Cardiac muscle cell (in vitro differentiated cells and primary cell): ENCODE measurements around the gene PLD1. TPM values are rescaled to one million over a fixed set of nuclear protein-coding genes. Genes with fewer than 3 reads are reported as not detected.

Experiments used
- DNase-seq, 2 donors: peaks; one replicate each; pipeline versions ENCODE4 v3.0.0 to v3.0.0-alpha.2; 2010 to 2017; ENCODE audit warnings: low read depth in 1 of 2, low spot score in 1 of 2
- H3K27ac ChIP-seq: fragments of 200-600 bp; sonication (generic); 2 replicates; pipeline ENCODE4 v1.5.1; 2016
- H3K27me3 ChIP-seq: fragments of 200-600 bp; sonication (generic); 2 replicates; pipeline ENCODE4 v1.6.0; 2016; ENCODE audit warnings: control low read depth
- H3K36me3 ChIP-seq: fragments of 200-600 bp; sonication (generic); 2 replicates; pipeline ENCODE4 v1.5.1; 2016; ENCODE audit warnings: control low read depth
- H3K4me1 ChIP-seq: fragments of 200-600 bp; sonication (generic); 2 replicates; pipeline ENCODE4 v1.8.1; 2017; ENCODE audit warnings: low read depth, mild to moderate bottlenecking, mixed run types
- H3K4me3 ChIP-seq: fragments of 200-600 bp; sonication (generic); 2 replicates; pipeline ENCODE4 v1.5.1; 2016; ENCODE audit warnings: mild to moderate bottlenecking
- H3K9me3 ChIP-seq: fragments of 200-600 bp; sonication (generic); 2 replicates; pipeline ENCODE4 v1.5.1; 2017; ENCODE audit warnings: low read depth, mild to moderate bottlenecking, control low read depth
- polyA plus RNA-seq: library from polyadenylated mRNA; unstranded; fragments of >200 nt; fragmentation: Nextera tagmentation; extraction: Ambion mirVana; gene quantifications from 2 replicates; pipeline ENCODE4 v1.2.1, GENCODE V29; 2016
- total RNA-seq: library from RNA; depleted of rRNA; stranded (reverse); fragments of >200 nt; gene quantifications from 2 replicates; pipeline ENCODE4 v1.2.3, GENCODE V29; 2016
- TF ChIP-seq, protein P1 (sequence below): IDR thresholded peaks from 2 replicates; pipeline ENCODE4 v1.5.1; 2012; ENCODE audit warnings: low read depth, mild to moderate bottlenecking, low read length

The PLD1 gene
- total and polyA plus RNA-seq, 2 experiments from 2014 or later: 18.3 to 35.1 TPM

DNA sequence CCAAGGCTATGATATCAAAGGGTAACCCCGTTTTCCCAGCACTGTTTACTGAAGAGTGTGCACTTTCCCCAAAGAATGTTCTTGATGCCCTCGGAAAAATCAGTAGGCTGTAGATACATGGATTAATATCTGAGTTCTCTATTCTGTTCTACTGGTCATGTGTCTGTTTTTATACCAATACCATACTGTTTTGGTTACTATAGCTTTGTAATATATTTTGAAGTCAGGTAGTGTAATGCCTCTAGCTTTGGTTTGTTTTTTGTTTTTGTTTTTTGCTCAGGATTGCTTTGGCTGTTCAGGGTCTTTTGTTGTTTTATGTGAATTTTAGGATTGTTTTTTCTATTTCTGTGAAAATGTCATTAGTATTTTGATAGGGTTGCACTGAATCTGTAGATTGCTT, 95.1 kb downstream of the PLD1 start:
- Histone ChIP-seq H3K4me1 (no peaks in the 10 kb centered on the region), H3K36me3 (peaks cover 11% of the 10 kb centered on the region), H3K27me3 (no peaks in the 10 kb centered on the region), H3K4me3 (no peak overlapping the region), H3K27ac (no peak overlapping the region), H3K9me3 (peaks cover 3% of the 10 kb centered on the region)
- TF ChIP-seq, protein P1, sequence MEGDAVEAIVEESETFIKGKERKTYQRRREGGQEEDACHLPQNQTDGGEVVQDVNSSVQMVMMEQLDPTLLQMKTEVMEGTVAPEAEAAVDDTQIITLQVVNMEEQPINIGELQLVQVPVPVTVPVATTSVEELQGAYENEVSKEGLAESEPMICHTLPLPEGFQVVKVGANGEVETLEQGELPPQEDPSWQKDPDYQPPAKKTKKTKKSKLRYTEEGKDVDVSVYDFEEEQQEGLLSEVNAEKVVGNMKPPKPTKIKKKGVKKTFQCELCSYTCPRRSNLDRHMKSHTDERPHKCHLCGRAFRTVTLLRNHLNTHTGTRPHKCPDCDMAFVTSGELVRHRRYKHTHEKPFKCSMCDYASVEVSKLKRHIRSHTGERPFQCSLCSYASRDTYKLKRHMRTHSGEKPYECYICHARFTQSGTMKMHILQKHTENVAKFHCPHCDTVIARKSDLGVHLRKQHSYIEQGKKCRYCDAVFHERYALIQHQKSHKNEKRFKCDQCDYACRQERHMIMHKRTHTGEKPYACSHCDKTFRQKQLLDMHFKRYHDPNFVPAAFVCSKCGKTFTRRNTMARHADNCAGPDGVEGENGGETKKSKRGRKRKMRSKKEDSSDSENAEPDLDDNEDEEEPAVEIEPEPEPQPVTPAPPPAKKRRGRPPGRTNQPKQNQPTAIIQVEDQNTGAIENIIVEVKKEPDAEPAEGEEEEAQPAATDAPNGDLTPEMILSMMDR: no peak
- no peak for DNase-seq

DNA sequence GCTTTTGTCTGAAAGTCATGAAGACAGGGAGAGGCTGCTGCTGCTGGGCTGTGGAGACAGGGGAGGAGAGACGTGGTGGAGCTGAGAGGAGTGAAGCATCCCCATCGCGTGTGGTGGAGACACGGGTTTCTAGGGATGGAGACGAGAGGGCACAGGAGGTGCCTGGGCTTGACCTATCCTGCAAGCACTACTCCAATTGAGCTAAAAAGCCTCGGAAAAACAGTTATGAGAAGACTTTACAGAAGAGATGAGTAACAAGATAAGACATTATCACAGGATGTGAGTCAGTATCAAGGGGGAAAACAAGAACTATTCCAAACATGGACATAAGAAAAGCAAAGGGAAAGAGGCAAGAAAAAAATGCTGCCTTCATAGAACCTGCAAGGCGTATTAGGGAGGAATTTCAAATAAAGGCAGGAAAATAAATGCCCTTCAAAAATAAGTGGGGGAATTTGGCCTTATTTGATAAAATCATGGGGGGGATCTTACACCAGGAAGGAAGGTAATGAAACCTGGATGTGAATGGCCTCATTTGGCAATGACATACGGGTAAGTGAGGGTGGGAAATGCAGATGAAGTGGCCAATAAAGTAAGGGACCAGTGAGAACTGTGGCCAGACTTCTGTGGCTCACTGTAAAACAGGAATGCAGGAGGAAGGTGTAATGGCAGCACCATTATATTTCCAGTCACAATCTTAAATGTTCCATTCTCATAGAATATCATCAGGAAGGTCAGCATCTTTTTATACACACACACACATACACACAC, 97.9 kb downstream of the PLD1 start:
- DNase-seq: peak in 1 of 2 donors; percentile 38
- peaks cover 19% of the 10 kb centered on the region for H3K36me3 ChIP-seq
- H3K27ac ChIP-seq: no peak overlapping the region
- peaks cover 3% of the 10 kb centered on the region for H3K9me3 ChIP-seq
- H3K4me3 ChIP-seq: no peak overlapping the region
- H3K27me3 ChIP-seq: no peaks in the 10 kb centered on the region
- TF ChIP-seq, protein P1: no peak
- H3K4me1 ChIP-seq: no peaks in the 10 kb centered on the region

DNA sequence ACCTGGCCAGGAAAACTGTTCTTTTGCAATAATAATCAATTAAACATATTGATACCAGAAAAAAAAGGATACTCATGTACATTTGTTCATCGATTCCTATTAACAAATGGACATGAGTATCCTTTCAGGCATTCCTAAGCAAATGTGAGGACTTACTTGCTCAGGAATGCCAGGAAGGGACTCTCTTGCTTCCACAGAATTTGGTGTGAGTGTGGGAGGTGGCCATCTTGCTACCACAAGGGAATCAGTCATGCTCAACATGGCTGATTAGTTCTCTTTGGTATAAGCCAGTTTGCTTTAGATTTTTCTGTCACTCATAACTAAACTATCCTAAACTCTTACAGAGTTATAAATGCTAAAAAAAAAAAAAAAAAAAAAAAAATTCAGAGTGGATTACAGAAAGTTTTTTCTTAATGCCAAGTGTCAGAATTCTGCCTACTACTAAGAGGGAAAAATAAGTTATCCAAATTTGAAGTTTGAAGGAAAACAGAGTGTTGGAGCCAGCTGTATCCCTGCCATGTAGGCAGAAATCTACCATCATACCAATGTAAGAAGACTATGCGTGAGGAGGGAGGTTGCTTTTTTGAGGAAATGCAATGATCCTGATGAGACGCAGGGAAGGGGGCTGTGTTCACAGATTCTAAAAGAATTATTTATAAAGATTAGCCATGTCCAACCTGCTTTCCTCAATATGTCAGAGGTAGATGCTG, 98.7 kb downstream of the PLD1 start:
- DNase-seq: peak in 1 of 2 donors; percentile 20
- Histone ChIP-seq H3K9me3 (peaks cover 3% of the 10 kb centered on the region), H3K36me3 (peaks cover 19% of the 10 kb centered on the region), H3K4me3 (no peak overlapping the region), H3K4me1 (no peaks in the 10 kb centered on the region), H3K27ac (no peak overlapping the region), H3K27me3 (no peaks in the 10 kb centered on the region)
- TF ChIP-seq, protein P1: no peak

DNA sequence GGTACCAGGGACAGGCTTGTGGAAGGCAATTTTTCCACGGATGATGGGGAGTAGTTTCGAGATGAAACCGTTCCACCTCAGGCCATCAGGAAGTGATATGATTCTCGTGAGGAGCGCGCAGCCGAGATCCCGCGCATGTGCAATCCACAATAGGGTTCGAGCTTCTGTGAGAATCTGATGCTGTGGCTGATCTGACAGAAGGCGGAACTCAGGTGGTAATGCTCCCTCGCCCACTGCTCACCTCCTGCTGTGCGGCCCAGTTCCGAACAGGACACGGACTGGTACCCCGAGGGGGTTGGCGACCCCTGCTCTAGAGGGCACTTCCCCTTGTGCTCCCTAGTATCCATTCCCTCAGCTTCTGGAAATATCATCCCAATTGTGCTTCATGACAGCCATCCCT, 99.9 kb downstream of the PLD1 start:
- Histone ChIP-seq H3K4me1 (no peaks in the 10 kb centered on the region), H3K36me3 (peaks cover 19% of the 10 kb centered on the region), H3K4me3 (no peak overlapping the region), H3K9me3 (no peaks in the 10 kb centered on the region), H3K27me3 (no peaks in the 10 kb centered on the region), H3K27ac (no peak overlapping the region)
- TF ChIP-seq, protein P1: no peak
- DNase-seq: no peak

DNA sequence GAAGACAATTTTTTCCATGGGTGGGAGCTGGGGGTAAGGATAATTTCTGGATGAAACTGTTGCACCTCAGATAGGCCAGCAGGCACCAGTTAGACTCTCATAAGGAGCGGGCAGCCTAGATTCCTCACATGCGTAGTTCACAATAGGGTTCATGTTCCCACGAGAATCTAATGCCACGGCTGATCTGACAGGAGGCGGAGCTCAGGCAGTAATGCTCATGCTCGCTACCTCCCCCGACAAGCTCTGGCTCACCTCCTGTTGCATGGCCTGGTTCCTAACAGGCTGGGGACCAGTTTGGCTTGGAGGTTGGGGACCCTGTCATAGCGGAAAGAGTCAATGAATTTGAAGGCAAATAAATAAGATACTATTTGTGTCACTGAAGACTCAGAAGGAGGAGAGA, 105.5 kb downstream of the PLD1 start:
- Histone ChIP-seq H3K36me3 (peaks cover 8% of the 10 kb centered on the region), H3K4me1 (no peaks in the 10 kb centered on the region), H3K4me3 (no peak overlapping the region), H3K27me3 (no peaks in the 10 kb centered on the region), H3K27ac (no peak overlapping the region), H3K9me3 (no peaks in the 10 kb centered on the region)
- TF ChIP-seq, protein P1: no peak
- no peak for DNase-seq
